ENCODE measurements around the gene AHSG.
"Not testable (repeated sequence)": the region's sequence is repeated elsewhere in the genome, so short reads cannot be mapped to it uniquely, and the experiment has no call there.

Gene AHSG

DNA sequence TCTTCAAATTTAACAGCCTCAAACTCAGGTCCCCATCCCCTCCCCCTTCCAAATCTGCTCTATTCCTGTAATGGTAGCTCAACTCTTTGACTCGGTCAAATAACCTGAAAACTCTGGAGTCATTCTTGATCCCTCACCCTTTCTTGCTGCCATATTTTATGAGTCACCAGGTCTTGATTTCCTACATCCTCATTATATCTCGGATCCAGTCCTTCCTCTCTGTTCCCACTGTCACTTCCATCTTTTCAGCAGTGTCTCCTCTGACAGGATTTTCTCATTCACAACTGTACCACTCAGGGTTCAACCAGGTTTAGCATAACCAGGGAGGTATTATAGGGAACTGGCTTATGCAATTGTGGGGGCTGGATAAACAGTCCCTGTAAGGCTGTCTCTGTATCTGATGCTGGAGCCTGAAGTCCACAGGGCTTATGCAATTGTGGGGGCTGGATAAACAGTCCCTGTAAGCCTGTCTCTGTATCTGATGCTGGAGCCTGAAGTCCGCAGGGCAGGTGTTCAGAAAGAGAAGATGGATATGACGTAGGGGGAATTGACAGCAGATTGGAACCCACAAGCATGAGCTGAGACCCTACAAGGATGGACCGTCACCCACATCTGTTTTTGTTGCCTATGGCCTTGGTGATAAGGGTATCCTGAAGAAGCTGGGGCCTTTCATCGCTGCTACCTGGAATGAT lies 18.2 kb downstream of the AHSG start:
- Histone ChIP-seq H3K4me3 (no peak overlapping the region), H3K27ac (no peak overlapping the region)
- DNase-seq (ENCODE audit: low spot score) = no peak
- TF ChIP-seq, protein P1, sequence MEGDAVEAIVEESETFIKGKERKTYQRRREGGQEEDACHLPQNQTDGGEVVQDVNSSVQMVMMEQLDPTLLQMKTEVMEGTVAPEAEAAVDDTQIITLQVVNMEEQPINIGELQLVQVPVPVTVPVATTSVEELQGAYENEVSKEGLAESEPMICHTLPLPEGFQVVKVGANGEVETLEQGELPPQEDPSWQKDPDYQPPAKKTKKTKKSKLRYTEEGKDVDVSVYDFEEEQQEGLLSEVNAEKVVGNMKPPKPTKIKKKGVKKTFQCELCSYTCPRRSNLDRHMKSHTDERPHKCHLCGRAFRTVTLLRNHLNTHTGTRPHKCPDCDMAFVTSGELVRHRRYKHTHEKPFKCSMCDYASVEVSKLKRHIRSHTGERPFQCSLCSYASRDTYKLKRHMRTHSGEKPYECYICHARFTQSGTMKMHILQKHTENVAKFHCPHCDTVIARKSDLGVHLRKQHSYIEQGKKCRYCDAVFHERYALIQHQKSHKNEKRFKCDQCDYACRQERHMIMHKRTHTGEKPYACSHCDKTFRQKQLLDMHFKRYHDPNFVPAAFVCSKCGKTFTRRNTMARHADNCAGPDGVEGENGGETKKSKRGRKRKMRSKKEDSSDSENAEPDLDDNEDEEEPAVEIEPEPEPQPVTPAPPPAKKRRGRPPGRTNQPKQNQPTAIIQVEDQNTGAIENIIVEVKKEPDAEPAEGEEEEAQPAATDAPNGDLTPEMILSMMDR (IDR thresholded peaks at IDR 0.05) = no peak

GRCh38 chr3:186633481-186633880 lies 20.6 kb downstream of the AHSG start:
- no peak for DNase-seq (ENCODE audit: low spot score)
- TF ChIP-seq, protein P1 (IDR thresholded peaks at IDR 0.05) = no peak
- H3K27ac ChIP-seq = no peak overlapping the region
- H3K4me3 ChIP-seq = no peak overlapping the region

DNA sequence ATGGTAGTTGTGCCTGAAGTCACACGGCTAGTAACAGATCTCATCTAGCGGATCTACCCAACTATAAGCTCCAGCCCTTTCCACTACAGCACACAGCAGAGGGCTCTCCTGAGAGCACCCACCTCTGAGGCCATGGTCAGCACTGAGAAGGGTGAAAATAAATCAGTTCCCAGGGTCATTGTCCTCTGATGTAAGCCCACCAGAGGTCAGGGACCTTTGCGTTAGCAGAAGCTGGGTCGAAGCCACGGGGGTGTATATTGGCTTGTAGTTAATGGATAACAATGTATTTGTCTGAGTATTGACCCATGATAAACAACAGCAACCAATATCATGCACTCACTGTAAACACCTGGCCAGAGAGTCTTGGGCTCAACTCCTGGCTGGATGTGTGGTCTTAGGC lies 21.3 kb downstream of the AHSG start:
- H3K4me3 ChIP-seq; H3K27ac ChIP-seq; DNase-seq (ENCODE audit: low spot score): not testable (repeated sequence)

- Histone ChIP-seq H3K27ac (no peak overlapping the region), H3K4me3 (no peak overlapping the region)
- TF ChIP-seq, protein P1 (IDR thresholded peaks at IDR 0.05) = no peak
- no peak for DNase-seq (ENCODE audit: low spot score)
Observed at GRCh38 chr3:186635532-186635931, 22.7 kb downstream of the AHSG start.

- TF ChIP-seq, protein P1 (IDR thresholded peaks at IDR 0.05) = no peak
- DNase-seq (ENCODE audit: low spot score) = no peak
- H3K4me3 ChIP-seq = no peak overlapping the region
- no peak overlapping the region for H3K27ac ChIP-seq
Observed at GRCh38 chr3:186636536-186636935, 23.7 kb downstream of the AHSG start.

- no peak for DNase-seq (ENCODE audit: low spot score)
- H3K4me3 ChIP-seq = no peak overlapping the region
- TF ChIP-seq, protein P1 (IDR thresholded peaks at IDR 0.05) = no peak
- H3K27ac ChIP-seq = no peak overlapping the region
Observed at GRCh38 chr3:186637686-186638085, 24.8 kb downstream of the AHSG start.

DNA sequence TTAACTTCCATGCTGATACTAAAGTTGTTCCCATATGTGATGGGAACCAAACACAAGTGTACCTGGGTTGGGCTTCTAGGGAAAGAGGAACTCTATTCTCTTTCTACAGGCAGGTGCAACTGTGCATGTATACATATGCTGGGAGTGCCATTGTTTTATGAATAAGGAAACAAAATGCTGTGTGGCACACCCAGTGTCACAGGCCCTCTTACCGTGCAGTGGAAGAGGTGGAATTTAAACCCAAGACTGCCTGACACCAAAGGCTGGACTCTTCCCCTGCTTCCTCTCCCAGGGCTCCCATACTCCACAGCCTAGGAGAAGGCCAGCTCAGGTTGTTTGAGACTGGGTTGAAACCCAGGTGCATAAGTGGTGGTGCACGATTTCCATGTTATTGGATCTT lies 25.4 kb downstream of the AHSG start:
- H3K27ac ChIP-seq = no peak overlapping the region
- no peak for DNase-seq (ENCODE audit: low spot score)
- TF ChIP-seq, protein P1 (IDR thresholded peaks at IDR 0.05) = no peak
- H3K4me3 ChIP-seq = no peak overlapping the region

Measured in coronary artery (tissue), 2 donors.